ENCODE data around the gene LRRC8D.
"Not testable (repeated sequence)": the region's sequence is repeated elsewhere in the genome, so short reads cannot be mapped to it uniquely, and the experiment has no call there.

LRRC8D gene

DNA sequence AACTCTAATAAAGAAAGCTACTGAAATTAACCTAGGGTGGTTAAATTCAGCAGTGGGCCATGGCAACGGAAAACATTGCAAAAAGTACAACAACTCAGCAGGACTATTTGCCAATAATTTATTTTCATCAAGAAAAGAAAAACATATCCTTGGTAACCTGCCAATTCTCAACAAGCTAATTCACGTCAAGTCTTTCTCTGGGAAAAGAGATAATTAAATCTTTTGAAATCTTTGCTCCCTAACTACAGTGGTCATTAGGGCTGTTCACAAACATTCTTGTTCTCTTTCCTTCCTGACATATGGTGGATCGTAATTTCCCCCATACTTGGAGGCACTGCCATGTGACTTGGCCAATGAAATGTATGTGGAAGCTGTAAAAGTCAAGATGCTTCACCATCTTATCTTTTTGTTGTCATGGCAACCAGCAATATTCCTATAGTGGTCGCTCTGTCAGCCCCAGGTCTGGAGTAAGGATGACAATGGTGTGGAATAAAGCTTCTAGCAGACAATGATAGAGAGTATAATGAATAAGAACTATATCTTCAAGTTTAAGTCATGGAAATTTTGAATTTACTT is 144.4 kb downstream of the LRRC8D start:
- no peak for DNase-seq

DNA sequence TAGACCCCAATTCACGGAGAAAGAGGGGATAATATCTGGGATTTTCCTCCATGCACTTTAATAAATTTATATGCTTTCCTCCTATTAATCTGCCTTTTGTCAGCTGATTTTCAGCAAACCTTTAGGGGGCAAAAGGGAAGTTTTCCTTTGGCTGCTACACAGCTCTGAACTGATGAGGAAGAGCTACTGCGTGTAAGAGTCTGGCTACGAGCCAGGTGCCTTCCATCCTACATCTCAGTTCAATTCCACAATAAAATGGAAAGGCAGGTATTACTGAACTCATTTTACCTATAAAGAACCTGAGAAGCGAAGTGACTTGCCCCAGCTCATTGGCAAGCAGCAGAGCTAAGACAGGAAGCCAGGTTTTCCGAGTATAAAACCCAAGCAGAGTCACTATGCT is 145.8 kb downstream of the LRRC8D start:
- DNase-seq, result no peak

DNA sequence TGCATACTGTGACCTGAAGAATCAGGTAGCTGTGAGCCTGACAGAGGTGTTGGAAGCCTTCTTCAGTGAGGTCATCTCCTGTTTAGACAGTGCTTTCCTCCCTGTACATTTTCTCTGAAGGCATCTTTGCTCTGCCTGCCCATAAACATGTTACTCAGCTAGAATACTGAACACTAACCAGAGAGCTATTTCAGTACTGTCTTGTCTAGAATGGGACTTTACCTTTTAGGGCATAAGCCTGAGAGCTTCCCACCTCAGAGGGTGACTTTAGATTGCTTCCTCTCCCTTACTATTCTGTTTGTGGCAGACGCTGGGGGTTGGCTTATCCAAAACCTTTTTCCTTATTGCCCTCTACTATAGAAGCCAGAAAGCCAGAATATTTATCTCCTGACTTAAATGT is 150.8 kb downstream of the LRRC8D start:
- no peak for DNase-seq

DNA sequence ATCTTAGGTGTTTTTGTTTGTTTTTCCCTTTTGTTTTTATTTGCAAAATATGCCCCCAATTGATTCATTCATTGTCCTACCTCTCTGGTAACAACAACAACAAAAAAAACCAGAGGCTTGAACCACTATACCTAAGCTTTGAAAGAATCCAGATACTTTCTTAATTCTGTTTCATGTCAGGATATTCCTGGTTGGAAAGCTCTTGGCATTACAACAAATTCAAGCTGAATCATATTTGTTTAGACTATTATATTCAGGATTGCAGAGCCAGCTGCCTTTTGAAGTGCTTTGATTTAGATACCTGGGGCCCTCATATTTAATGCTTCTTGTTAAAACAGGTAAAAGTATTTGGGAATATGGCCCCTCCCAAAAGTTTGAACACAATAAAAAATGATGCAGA is 151.2 kb downstream of the LRRC8D start:
- no peak for DNase-seq

DNA sequence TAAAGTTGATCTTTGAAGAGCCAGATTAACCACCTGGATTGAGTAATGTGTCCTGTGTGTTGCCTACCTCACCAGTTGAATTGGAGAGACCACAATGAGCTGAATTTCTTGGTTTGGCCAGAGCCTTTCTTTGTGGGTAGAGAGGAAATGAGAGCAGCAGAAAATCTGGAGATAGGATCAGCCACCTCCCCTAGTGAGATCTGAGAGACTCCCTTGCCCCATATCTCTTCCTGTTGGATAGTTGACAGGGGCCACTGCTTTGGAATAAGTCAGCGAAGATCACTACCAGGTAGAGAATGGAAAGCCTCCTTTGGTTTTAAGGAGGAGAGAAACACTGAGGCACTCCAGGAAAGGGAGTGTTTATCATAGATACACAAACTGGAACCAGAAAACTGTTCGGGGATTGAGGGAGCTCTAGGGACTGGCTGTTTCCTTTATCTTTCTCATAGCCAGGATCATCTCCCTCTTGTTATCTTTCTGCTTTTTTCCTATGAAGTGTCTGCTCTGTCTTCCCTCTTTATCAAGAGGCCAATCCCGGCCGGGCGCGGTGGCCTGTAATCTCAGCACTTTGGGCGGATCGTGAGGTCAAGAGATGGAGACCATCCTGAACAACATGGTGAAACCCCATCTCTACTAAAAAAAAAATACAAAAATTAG is 152.8 kb downstream of the LRRC8D start:
- no peak for DNase-seq

DNA sequence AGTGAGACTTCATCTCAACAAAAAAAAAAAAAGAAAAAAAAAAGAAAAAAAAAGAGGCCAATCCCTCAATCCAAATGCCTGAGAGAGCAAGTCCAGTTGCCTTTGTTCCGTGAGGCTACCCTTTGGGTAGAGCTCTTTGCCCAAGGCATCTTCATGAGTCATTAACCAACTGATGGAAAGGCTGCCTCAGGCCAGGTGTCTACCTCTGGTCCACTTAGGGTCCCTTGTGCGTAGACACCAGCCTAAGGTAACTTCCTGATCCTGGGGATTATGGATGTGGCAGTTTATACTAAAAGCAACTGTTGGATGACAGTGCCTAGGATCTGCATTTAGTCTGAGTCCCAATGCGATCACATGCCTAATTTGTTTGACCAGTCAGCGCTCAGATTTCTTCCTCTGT is 153.4 kb downstream of the LRRC8D start:
- no peak for DNase-seq

DNA sequence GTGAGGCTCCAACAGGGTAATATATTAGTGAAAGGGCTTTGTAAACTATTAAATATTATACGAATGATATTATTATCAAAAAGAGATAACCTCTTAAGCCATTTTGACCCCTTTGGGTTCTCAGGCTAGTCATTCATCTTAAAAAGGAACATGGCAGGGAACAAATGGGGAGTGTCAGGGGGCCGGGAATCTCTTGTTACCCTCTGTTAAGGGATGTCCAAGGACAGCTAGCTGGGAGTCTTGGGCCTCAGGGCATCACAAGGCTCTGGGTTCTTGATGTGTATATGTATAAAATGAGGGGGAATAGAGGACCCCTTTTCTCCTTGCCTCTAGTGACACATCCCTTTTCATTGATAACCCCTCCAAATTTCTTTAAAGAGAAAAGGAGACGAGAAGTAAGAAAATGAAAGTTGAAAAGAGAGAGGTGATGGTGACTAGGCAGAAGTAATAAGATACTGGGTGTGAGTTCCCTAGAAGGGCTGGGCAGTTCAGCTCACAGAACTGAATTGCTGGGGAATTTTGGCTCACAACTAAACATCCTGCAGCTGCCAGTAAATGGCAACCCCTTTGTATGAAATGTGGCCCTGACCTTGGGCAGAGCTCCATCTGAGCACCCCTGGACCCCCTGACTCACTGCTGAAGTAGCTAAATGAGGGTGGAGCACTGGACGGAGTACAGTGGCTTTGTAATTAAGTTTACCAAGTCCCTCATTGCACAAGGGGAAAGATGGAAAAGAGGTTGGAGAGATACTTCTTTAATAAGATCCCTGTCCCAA is 154.1 kb downstream of the LRRC8D start:
- DNase-seq, result peak in 1 of 2 donors; percentile 34

DNA sequence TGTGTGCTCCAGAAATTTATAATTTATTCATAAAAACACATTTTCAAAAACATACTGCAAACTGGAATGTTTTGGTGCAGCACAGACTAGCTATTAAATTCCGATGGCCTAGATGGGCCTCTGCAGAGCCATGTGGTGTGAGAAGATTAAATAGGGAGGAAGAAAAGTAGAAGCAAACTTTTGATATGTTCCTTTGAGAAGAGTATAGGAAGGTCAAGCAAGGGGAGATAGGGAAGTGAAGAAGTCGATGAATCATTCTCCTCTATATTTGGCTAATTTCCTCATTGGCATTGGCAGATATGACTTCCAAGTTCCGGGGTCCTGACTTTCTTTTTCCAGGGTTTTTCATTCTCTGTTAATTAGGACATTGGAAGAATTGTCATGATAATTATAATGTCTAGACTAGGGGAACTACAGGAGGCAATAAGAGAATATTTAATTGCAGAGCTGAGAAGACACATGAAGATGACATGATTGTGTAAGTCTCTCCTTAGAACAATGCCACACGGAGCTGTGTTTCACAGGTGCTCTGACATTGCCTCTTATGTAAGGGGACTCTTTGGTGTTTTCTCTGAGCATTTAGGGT is 154.8 kb downstream of the LRRC8D start:
- no peak for DNase-seq

DNA sequence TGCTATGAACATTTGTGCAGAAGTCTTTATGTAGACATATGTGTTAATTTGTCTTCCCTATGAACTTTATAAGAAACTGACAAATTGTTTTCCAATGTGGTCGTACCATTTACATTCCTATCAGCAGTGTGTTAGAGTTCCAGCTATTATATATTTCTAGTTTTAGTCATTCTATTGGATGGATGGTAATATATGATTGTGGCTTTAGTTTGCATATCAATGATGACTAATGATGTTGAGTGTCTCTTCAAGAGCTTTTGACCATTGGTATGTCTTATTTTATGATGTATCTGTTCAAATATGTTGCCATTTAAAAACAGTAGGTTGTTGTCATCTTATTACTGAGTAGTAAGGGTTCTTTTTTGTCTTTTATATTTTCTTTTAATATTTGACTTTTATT is 157.9 kb downstream of the LRRC8D start:
- no peak for DNase-seq

DNA sequence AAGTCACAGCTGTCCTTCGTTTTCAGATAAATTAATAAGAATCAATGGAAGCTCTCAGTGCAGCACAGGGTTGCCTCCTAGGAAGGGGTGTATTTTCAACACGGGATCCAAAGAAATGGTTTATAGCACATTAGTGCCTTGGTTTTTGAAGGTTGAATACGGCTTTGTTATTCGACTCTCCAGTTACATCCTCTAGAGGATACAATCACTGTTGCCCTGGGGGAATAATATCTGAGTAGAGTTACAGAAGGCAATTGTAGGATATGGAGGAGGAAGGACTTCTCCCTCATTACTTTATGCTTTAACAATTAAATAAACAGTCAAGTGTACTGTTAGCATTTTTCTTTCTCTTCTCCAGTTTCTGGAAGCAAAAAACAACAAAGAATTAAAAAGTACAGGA is 159.8 kb downstream of the LRRC8D start:
- DNase-seq, result no peak

DNA sequence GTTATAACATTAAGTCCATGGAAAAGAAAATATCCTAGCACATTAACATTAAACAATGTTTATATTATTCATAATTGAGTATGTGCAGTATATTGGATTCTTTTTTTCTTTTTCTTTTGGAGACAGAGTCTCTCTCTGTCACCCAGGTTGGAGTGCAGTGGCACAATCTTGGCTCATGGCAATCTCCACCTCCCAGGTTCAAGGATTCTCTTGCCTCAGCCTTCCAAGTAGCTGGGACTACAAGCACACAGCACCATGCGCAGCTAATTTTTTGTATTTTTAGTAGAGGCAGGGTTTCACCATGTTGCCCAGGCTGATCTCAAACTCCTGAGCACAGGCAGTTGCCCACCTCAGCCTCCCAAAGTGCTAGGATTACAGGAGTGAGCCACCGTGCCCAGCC is 162.0 kb downstream of the LRRC8D start:
- not testable (repeated sequence) for DNase-seq

DNA sequence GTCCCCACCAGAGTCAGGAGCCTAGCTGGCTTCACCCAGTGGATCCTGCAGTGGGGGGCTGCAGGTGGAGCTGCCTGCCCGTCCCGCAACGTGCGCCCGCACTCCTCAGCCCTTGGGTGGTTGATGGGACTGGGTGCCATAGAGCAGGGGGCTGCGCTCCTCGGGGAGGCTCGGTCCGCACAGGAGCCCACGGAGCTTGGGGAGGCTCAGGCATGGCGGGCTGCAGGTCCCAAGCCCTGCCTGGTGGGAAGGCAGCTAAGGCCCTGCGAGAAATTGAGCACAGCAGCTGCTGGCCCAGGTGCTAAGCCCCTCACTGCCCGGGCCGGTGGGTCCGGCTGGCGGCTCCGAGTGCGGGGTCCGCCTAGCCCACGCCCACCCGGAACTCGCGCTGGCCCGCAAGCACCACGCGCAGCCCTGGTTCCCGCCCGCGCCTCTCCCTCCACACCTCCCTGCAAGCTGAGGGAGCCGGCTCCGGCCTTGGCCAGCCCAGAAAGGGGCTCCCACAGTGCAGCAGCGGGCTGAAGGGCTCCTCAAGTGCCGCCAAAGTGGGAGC is 163.8 kb downstream of the LRRC8D start:
- not testable (repeated sequence) for DNase-seq

DNA sequence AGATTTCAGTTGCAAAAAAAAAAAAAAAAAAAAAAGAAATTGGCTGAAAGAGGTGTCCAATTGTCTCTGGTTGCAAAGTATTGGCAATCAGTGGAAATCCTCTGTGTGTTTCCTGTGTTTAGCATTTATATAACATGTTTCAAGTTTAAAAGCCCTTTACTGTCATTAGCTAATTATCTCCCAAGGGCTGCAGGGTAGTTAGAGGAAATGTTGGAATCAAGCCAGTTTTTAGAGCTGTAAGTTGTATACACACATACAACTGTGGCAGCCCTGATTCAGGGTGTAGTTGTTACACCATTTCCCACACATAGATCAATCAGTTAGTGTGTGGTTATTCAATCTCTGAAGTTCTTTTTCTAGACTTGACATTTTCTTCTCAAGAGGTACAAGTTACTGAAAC is 165.2 kb downstream of the LRRC8D start:
- DNase-seq, result no peak

Measured in CD4-positive, alpha-beta T cell treated with Interleukin-4 for 1 hour (primary cell).